Raji (cell line): Measurements from ENCODE around the gene CENATAC.

Experiments used
- POLR2A ChIP-seq: IDR thresholded peaks from 2 replicates; pipeline ENCODE4 v1.6.1; 2011; ENCODE audit warnings: low read depth, low read length, control low read depth; ENCODE audit not compliant: insufficient read depth

CENATAC gene

GRCh38 chr11:119018074-119018938 is 20.4 kb downstream of the CENATAC start, which contains the start of the genes RPS25 and TRAPPC4:
Gene RPS25, minus strand, starts transcription at chr11:119018343. Its CDS starts 59 bp downstream, at chr11:119018284.
Gene TRAPPC4, plus strand, starts transcription at chr11:119018766. Its CDS starts 30 bp downstream, at chr11:119018796.
- peak; percentile 96 for TF ChIP-seq POLR2A

- TF ChIP-seq POLR2A = no peak
Observed at GRCh38 chr11:119019996-119020395, 22.1 kb downstream of the CENATAC start.

- no peak for TF ChIP-seq POLR2A
Observed at GRCh38 chr11:119021631-119022030, 23.7 kb downstream of the CENATAC start.

- TF ChIP-seq POLR2A = no peak
Observed at GRCh38 chr11:119023741-119024140, 25.8 kb downstream of the CENATAC start.

GRCh38 chr11:119024430-119025098 is 26.6 kb downstream of the CENATAC start:
- no peak for TF ChIP-seq POLR2A

- TF ChIP-seq POLR2A = no peak
Observed at GRCh38 chr11:119025099-119025473, 27.1 kb downstream of the CENATAC start.

- no peak for TF ChIP-seq POLR2A
Observed at GRCh38 chr11:119025541-119025940, 27.6 kb downstream of the CENATAC start.

- no peak for TF ChIP-seq POLR2A
Observed at GRCh38 chr11:119025978-119026766, 28.2 kb downstream of the CENATAC start.

- TF ChIP-seq POLR2A = no peak
Observed at GRCh38 chr11:119026970-119027369, 29.0 kb downstream of the CENATAC start.

- TF ChIP-seq POLR2A = no peak
Observed at GRCh38 chr11:119027561-119028345, 29.8 kb downstream of the CENATAC start.

- TF ChIP-seq POLR2A = 0 out of 2 replicates have a peak, but pooled peaks have one; percentile 10
Observed at GRCh38 chr11:119028346-119029068, 30.6 kb downstream of the CENATAC start.

- no peak for TF ChIP-seq POLR2A
Observed at GRCh38 chr11:119029069-119029339, 31.1 kb downstream of the CENATAC start.

- TF ChIP-seq POLR2A = no peak
Observed at GRCh38 chr11:119029340-119030028, 31.5 kb downstream of the CENATAC start.

- no peak for TF ChIP-seq POLR2A
Observed at GRCh38 chr11:119030029-119030328, 32.0 kb downstream of the CENATAC start.
